Ishikawa (cell line): ENCODE data around the gene SV2A.

Source experiments
- CEBPB ChIP-seq: IDR thresholded peaks from 2 replicates; pipeline ENCODE4 v1.6.1; 2012
- CREB1 ChIP-seq: IDR thresholded peaks from 2 replicates; pipeline ENCODE4 v1.6.1; 2012; ENCODE audit warnings: low read depth
- EGR1 ChIP-seq: IDR thresholded peaks from 2 replicates; pipeline ENCODE4 v1.6.1; 2012
- EP300 ChIP-seq: IDR thresholded peaks from 2 replicates; pipeline ENCODE4 v1.6.1; 2012; ENCODE audit warnings: borderline replicate concordance
- FOXM1 ChIP-seq: IDR thresholded peaks from 2 replicates; pipeline ENCODE4 v1.6.1; 2012; ENCODE audit warnings: low read depth, borderline replicate concordance
- NFIC ChIP-seq: IDR thresholded peaks from 2 replicates; pipeline ENCODE4 v1.6.1; 2012
- RAD21 ChIP-seq: IDR thresholded peaks from 2 replicates; pipeline ENCODE4 v1.6.1; 2012; ENCODE audit warnings: low read depth
- TAF1 ChIP-seq: IDR thresholded peaks from 2 replicates; pipeline ENCODE4 v1.6.1; 2012; ENCODE audit warnings: low read depth, mild to moderate bottlenecking
- TCF12 ChIP-seq: IDR thresholded peaks from 2 replicates; pipeline ENCODE4 v1.6.1; 2012; ENCODE audit warnings: low read depth
- TEAD4 ChIP-seq: IDR thresholded peaks from 2 replicates; pipeline ENCODE4 v1.6.1; 2012
- YY1 ChIP-seq: IDR thresholded peaks from 2 replicates; pipeline ENCODE4 v1.6.1; 2012; ENCODE audit warnings: low read depth
- ZBTB7A ChIP-seq: IDR thresholded peaks from 2 replicates; pipeline ENCODE4 v1.6.1; 2012; ENCODE audit warnings: low read depth
- TF ChIP-seq, protein P1 (sequence below): IDR thresholded peaks from 2 replicates; pipeline ENCODE4 v1.6.1; 2012
- TF ChIP-seq, protein P2 (sequence below): IDR thresholded peaks from 2 replicates; pipeline ENCODE4 v1.6.1; 2012; ENCODE audit warnings: low read depth, mild to moderate bottlenecking
- TF ChIP-seq, protein P3 (sequence below): IDR thresholded peaks from 2 replicates; pipeline ENCODE4 v1.6.1; 2012

SV2A gene

DNA sequence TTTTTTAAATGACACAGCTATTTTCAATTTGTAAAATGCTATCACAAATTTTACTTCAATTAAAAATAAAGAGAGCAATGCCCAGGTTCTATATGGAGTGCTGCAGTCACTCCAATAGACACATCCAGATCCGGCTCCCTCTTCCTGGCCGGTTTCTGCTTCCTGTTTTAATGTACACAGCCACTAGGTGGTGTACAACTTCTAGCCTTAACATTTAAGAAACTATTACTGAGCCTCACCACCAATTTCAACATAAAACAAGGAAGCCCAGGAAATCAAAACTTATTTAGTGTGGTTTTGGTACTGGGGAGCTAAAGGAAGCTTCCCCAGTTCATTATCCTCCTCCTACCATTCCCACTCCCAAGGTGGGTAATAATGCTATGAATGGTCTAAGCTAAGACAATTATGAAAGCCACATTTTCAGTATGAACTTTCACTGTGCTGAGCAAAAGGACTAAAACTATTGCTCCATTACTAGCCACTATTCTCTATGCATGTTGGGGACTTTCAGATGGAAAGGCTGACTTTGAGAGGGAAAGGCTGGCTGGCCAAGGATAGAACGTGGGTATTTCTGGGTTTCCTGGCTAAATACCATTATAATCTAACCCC is 44.5 kb upstream of the SV2A start:
- no peak for TF ChIP-seq NFIC
- peak; percentile 82 for TF ChIP-seq RAD21

DNA sequence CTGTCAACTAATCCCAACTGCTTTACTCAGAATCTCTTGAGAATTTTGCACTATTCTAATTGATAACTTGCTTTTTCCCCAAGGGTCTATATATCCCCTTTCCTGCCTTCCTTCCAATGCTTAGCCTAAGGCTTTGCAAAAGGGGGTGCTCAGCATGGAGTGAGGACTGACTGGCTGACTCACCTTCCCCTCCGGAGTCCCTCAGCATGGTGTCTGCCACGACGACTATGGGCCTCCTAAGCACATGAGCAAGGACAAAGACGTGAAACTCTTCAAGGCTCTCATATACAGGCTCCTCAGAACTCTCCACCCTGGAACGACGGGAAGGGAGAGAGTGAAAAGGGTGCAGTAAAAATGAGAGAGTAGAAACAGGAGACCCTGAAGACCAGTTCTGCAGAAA is 32.3 kb upstream of the SV2A start:
- no peak for TF ChIP-seq RAD21
- TF ChIP-seq TAF1 = no peak
- TF ChIP-seq CEBPB = no peak
- TF ChIP-seq EGR1 = no peak
- TF ChIP-seq, protein P1, sequence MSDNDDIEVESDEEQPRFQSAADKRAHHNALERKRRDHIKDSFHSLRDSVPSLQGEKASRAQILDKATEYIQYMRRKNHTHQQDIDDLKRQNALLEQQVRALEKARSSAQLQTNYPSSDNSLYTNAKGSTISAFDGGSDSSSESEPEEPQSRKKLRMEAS = no peak
- no peak for TF ChIP-seq ZBTB7A
- TF ChIP-seq, protein P2, sequence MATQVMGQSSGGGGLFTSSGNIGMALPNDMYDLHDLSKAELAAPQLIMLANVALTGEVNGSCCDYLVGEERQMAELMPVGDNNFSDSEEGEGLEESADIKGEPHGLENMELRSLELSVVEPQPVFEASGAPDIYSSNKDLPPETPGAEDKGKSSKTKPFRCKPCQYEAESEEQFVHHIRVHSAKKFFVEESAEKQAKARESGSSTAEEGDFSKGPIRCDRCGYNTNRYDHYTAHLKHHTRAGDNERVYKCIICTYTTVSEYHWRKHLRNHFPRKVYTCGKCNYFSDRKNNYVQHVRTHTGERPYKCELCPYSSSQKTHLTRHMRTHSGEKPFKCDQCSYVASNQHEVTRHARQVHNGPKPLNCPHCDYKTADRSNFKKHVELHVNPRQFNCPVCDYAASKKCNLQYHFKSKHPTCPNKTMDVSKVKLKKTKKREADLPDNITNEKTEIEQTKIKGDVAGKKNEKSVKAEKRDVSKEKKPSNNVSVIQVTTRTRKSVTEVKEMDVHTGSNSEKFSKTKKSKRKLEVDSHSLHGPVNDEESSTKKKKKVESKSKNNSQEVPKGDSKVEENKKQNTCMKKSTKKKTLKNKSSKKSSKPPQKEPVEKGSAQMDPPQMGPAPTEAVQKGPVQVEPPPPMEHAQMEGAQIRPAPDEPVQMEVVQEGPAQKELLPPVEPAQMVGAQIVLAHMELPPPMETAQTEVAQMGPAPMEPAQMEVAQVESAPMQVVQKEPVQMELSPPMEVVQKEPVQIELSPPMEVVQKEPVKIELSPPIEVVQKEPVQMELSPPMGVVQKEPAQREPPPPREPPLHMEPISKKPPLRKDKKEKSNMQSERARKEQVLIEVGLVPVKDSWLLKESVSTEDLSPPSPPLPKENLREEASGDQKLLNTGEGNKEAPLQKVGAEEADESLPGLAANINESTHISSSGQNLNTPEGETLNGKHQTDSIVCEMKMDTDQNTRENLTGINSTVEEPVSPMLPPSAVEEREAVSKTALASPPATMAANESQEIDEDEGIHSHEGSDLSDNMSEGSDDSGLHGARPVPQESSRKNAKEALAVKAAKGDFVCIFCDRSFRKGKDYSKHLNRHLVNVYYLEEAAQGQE = no peak
- no peak for TF ChIP-seq CREB1
- no peak for TF ChIP-seq EP300
- TF ChIP-seq TCF12 = no peak
- TF ChIP-seq TEAD4 = no peak
- TF ChIP-seq FOXM1 = no peak
- no peak for TF ChIP-seq NFIC
- no peak for TF ChIP-seq YY1
- TF ChIP-seq, protein P3, sequence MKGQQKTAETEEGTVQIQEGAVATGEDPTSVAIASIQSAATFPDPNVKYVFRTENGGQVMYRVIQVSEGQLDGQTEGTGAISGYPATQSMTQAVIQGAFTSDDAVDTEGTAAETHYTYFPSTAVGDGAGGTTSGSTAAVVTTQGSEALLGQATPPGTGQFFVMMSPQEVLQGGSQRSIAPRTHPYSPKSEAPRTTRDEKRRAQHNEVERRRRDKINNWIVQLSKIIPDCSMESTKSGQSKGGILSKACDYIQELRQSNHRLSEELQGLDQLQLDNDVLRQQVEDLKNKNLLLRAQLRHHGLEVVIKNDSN = no peak

DNA sequence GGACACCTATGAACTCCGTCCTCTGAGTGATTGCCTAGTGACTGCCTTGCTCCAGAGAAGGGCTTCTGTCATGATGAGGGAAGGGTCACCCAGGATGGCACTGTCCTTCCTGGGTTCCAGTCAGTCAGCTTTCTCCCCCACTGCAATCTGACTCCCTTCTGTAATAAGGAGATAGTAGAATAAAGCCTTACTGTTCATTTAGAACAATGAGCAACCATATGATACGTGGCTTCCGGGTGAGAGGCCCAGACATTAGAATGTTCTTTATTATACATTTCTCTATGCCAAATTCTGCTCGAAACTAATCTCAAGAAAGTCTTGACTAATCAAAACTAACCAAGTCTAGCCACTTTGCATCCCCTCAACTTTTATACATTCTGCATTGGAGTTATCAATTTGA is 27.6 kb upstream of the SV2A start:
- no peak for TF ChIP-seq TEAD4
- TF ChIP-seq, protein P3 = no peak
- TF ChIP-seq EGR1 = no peak
- TF ChIP-seq NFIC = no peak
- TF ChIP-seq, protein P2 = no peak
- TF ChIP-seq TAF1 = no peak
- TF ChIP-seq, protein P1 = no peak
- no peak for TF ChIP-seq CEBPB
- no peak for TF ChIP-seq TCF12
- TF ChIP-seq FOXM1 = no peak
- TF ChIP-seq EP300 = no peak
- no peak for TF ChIP-seq CREB1
- TF ChIP-seq YY1 = no peak
- TF ChIP-seq ZBTB7A = no peak
- TF ChIP-seq RAD21 = no peak

DNA sequence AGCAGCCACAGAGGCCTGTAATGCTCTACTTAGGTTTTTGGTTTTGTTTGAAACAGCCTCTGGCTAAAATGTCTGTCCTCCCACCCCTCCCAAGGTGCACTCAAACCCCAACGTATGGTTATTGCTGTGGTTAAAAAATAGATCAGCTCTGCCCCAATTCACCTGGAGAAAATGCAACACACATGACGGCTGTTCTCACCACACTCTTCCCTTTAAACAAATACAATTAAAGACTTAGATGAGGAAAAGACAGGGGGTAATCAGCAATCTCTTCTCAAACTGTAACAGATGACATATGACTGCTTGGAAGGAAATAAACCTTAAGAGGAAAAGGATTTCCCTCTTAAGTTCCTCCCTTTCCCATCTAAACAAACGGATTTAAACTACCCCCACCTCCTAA is 25.2 kb upstream of the SV2A start:
- no peak for TF ChIP-seq EP300

DNA sequence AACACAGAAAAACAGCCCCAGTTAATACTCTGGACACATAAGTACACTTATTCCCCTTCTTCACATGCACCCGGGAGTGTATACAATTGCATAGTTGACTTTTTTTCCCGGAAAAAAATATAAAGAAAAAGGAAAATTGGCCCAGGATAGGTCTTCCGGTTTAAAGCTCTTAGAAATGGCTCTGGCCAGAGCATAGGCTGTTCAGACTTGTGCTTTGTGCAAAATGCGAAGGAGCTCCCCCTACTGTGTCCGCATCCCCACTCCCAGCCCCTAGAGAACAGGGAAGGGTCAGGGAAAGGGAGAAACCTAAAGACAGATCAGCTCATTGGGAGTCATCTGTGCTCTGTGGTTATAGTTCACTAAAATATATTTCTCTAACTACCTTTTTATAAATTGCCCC is 24.6 kb upstream of the SV2A start:
- TF ChIP-seq EP300 = no peak
- TF ChIP-seq EGR1 = no peak
- no peak for TF ChIP-seq CEBPB
- no peak for TF ChIP-seq RAD21
- TF ChIP-seq YY1 = no peak
- no peak for TF ChIP-seq TCF12
- TF ChIP-seq, protein P3 = no peak
- TF ChIP-seq, protein P1 = no peak
- no peak for TF ChIP-seq TEAD4
- TF ChIP-seq, protein P2 = no peak
- no peak for TF ChIP-seq FOXM1
- TF ChIP-seq ZBTB7A = no peak
- no peak for TF ChIP-seq TAF1
- TF ChIP-seq NFIC = no peak
- TF ChIP-seq CREB1 = no peak
